HK-2 (cell line): ENCODE data around the gene ACSM3.
"Not testable (repeated sequence)": the region's sequence is repeated elsewhere in the genome, so short reads cannot be mapped to it uniquely, and the experiment has no call there.

Experiments used
- DNase-seq: peaks from one replicate; pipeline ENCODE4 v3.0.0-alpha.2; 2018; ENCODE audit not compliant: unreplicated experiment

The ACSM3 gene

GRCh38 chr16:20760346-20760745 lies 3.5 kb upstream of the ACSM3 start:
- DNase-seq: no peak

GRCh38 chr16:20761175-20761574 lies 2.6 kb upstream of the ACSM3 start:
- no peak for DNase-seq

- no peak for DNase-seq
Measured at GRCh38 chr16:20762404-20763123, 1.2 kb upstream of the ACSM3 start.

GRCh38 chr16:20764448-20764847 lies 634 bp downstream of the ACSM3 start:
- not testable (repeated sequence) for DNase-seq

- DNase-seq: no peak
Measured at GRCh38 chr16:20765732-20766131, 1.9 kb downstream of the ACSM3 start.

GRCh38 chr16:20766294-20766693 lies 2.5 kb downstream of the ACSM3 start:
- DNase-seq: no peak

- no peak for DNase-seq
Measured at GRCh38 chr16:20767577-20767976, 3.8 kb downstream of the ACSM3 start.

GRCh38 chr16:20768121-20768520 lies 4.3 kb downstream of the ACSM3 start:
- no peak for DNase-seq

- no peak for DNase-seq
Measured at GRCh38 chr16:20768818-20769217, 5.0 kb downstream of the ACSM3 start.

- no peak for DNase-seq
Measured at GRCh38 chr16:20773679-20774078, 9.9 kb downstream of the ACSM3 start.

GRCh38 chr16:20774703-20775362 lies 11.0 kb downstream of the ACSM3 start:
- DNase-seq: peak; percentile 53

- DNase-seq: no peak
Measured at GRCh38 chr16:20781697-20782096, 17.9 kb downstream of the ACSM3 start.

- no peak for DNase-seq
Measured at GRCh38 chr16:20782470-20782869, 18.7 kb downstream of the ACSM3 start.

- DNase-seq: no peak
Measured at GRCh38 chr16:20784204-20784603, 20.4 kb downstream of the ACSM3 start.

- no peak for DNase-seq
Measured at GRCh38 chr16:20789130-20789529, 25.3 kb downstream of the ACSM3 start.

GRCh38 chr16:20791923-20792612 lies 28.3 kb downstream of the ACSM3 start:
- no peak for DNase-seq

GRCh38 chr16:20798364-20798763 lies 34.5 kb downstream of the ACSM3 start:
- DNase-seq: no peak

- no peak for DNase-seq
Measured at GRCh38 chr16:20799599-20799998, 35.8 kb downstream of the ACSM3 start.

GRCh38 chr16:20801278-20801677 lies 37.5 kb downstream of the ACSM3 start:
- DNase-seq: no peak

GRCh38 chr16:20803192-20803560 lies 39.4 kb downstream of the ACSM3 start:
- no peak for DNase-seq

GRCh38 chr16:20803561-20804214 lies 39.9 kb downstream of the ACSM3 start:
- DNase-seq: no peak

- not testable (repeated sequence) for DNase-seq
Measured at GRCh38 chr16:20805684-20806167, 41.9 kb downstream of the ACSM3 start.
